ENCODE data around the gene DGKD. TPM values are rescaled to one million over a fixed set of nuclear protein-coding genes. Genes with fewer than 3 reads are reported as not detected.

Gene DGKD
- total and polyA plus RNA-seq, 4 donors: 26.0 to 75.0 (median 43.8) TPM

DNA sequence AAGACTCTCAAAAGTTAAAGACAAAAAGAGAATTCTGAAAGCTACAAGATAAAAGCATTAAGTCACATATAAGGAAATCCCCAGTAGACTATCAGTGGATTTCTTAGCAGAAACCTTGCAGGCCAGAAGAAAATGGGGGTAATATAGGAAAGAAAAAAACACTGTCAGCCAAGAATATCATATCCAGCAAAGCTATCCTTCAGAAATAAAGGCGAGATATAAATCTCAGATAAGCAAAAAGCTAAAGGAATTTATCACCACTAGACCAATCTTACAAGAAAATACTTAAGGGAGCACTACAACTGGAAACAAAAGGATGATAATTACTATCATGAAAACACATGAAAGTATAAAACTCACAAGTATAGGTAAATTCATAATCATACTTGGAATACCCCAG, 149.2 kb downstream of the DGKD start:
- Histone ChIP-seq H3K27me3 (ENCODE audit: control insufficient read depth, insufficient read depth, low read length) (no peaks in the 10 kb centered on the region), H3K36me3 (ENCODE audit: control insufficient read depth, insufficient read depth, low read length) (peaks cover 7% of the 10 kb centered on the region), H3K4me3 (ENCODE audit: low read depth, low read length) (no peak overlapping the region), H3K27ac (ENCODE audit: low read depth, low read length) (no peak overlapping the region), H3K4me1 (ENCODE audit: control insufficient read depth, insufficient read depth, low read length) (no peaks in the 10 kb centered on the region), H3K9me3 (ENCODE audit: control insufficient read depth, insufficient read depth, low read length) (peaks cover 6% of the 10 kb centered on the region)
- DNase-seq (ENCODE audit: low read depth in 4 of 6, low spot score in 6 of 6): no peak
- no CpG with 5 or more reads among the region's 1 CpG for WGBS (ENCODE audit: insufficient coverage)

DNA sequence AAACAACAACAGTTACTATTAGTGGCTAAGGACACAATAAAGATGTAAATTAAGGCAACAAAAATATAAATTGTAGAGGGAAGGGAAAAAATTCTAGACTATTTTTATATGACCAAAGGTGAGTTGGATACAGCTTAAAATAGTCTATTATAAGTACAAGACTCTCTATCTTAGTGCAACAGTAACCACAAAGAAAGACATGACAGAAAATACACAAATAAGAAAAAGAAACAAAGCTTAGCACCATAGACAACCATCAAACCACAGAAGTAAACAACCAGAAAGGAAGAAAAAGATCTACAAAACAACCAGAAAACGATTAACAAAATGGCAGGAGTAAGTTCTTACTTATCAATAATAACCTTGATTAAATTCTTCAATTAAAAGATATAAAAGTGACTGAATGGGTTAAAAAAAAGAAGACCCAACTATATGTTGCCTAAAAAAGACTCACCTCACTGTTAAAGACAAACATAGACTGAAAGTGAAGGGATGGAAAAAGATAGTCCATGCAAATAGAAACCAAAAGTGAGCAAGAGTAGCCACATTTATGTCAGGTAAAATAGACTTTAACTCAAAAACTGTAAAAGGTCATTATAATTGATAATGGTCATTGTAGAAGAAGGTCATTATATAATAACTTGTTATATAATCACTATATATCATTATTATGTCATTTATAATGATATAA, 149.8 kb downstream of the DGKD start:
- WGBS (ENCODE audit: insufficient coverage): no CpG with 5 or more reads among the region's 1 CpG
- peaks cover 7% of the 10 kb centered on the region for H3K36me3 ChIP-seq (ENCODE audit: control insufficient read depth, insufficient read depth, low read length)
- no peaks in the 10 kb centered on the region for H3K27me3 ChIP-seq (ENCODE audit: control insufficient read depth, insufficient read depth, low read length)

DNA sequence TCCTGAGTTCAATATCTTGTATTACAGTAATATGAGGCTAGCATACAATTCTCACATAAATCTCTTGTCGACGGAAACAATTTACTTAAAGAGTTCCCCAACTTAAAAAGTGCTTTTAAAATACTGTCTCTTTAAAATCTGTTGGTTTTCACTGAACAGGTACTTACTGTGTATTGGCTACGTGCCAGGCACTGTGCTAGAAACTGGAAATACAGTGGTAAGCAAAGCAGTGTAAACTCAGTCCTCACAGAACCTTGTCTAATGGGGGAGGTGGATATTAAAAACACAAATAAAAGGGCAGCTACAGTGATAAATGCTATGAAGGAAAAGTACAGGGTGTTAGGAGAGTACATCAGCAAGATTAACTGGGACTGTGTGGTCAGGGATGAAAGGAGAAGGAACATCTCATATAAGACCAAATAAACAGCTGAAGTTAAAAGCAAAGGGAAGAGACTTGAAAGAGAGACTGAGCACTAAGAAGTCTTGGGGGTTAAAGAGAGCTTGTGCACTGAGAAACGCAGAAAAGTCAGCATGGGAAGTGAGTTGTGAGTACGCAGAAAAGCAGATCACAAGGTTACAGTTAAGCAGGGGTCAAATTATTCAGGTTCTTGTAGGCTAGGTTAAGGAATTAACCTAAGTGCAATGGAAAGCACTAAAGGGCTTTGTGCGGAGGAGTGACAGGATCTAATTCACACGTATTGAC, 159.8 kb downstream of the DGKD start:
- DNase-seq (ENCODE audit: low read depth in 4 of 6, low spot score in 6 of 6): no peak
- H3K4me1 ChIP-seq (ENCODE audit: control insufficient read depth, insufficient read depth, low read length): no peaks in the 10 kb centered on the region
- H3K9me3 ChIP-seq (ENCODE audit: control insufficient read depth, insufficient read depth, low read length): no peaks in the 10 kb centered on the region
- H3K27ac ChIP-seq (ENCODE audit: low read depth, low read length): no peak overlapping the region
- WGBS (ENCODE audit: insufficient coverage): 94% methylated on average over 2 of the region's 7 CpGs
- no peak overlapping the region for H3K4me3 ChIP-seq (ENCODE audit: low read depth, low read length)
- no peaks in the 10 kb centered on the region for H3K36me3 ChIP-seq (ENCODE audit: control insufficient read depth, insufficient read depth, low read length)
- H3K27me3 ChIP-seq (ENCODE audit: control insufficient read depth, insufficient read depth, low read length): no peaks in the 10 kb centered on the region

More for the DNA sequence above, 149.8 kb downstream of the DGKD start:
- peaks cover 6% of the 10 kb centered on the region for H3K9me3 ChIP-seq (ENCODE audit: control insufficient read depth, insufficient read depth, low read length)
- DNase-seq (ENCODE audit: low read depth in 4 of 6, low spot score in 6 of 6): no peak
- H3K4me3 ChIP-seq (ENCODE audit: low read depth, low read length): no peak overlapping the region
- H3K27ac ChIP-seq (ENCODE audit: low read depth, low read length): no peak overlapping the region
- no peaks in the 10 kb centered on the region for H3K4me1 ChIP-seq (ENCODE audit: control insufficient read depth, insufficient read depth, low read length)

DNA sequence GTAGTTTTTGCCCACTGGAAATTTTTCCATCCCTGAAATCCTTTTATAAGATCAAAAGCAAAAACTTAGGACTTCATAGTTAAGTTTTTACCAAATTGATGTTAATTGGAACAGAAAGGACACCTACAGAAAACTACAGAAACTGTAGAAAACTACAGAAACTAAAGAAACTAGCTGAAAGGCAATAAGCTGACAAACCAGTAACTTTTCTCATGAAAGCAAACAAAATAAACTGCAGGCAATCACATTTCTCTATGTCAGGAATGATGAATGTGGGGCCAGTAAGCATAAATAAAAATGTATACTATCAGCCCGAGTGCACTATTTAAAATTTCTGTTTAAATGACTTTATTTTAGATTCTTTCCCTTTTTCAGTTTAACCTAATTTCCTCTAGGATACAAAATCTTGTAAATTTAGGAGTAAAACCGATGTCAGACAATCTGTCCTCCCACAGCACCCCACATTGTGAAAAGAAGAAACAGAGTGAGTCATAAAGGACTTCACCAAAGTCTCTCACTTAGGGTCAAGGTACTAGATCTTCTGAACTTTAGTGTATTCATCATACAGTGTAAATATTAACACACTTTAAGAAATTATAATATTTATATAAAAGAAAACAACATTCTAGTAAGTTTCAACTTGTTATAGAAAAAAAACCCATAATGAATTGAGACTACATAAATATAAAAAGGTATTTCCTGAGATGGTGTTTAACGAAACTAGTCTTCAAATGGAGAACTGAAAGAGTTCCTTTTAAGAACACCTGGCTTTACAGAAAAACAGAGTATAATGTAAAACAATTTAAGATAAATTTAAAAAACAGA, 165.7 kb downstream of the DGKD start:
- Histone ChIP-seq H3K4me3 (ENCODE audit: low read depth, low read length) (no peak overlapping the region), H3K4me1 (ENCODE audit: control insufficient read depth, insufficient read depth, low read length) (no peaks in the 10 kb centered on the region), H3K36me3 (ENCODE audit: control insufficient read depth, insufficient read depth, low read length) (no peaks in the 10 kb centered on the region), H3K9me3 (ENCODE audit: control insufficient read depth, insufficient read depth, low read length) (no peaks in the 10 kb centered on the region), H3K27me3 (ENCODE audit: control insufficient read depth, insufficient read depth, low read length) (no peaks in the 10 kb centered on the region), H3K27ac (ENCODE audit: low read depth, low read length) (no peak overlapping the region)
- DNase-seq (ENCODE audit: low read depth in 4 of 6, low spot score in 6 of 6): no peak
- WGBS (ENCODE audit: insufficient coverage): no CpG with 5 or more reads among the region's 3 CpGs

Small RNAs within 50 kb of the gene (small RNA-seq; reads per million reads assigned to genes)
- gene RF00019 (ENCODE audit: low replicate concordance): not detected

Other genes with a start within 250 kb of the DGKD start
- gene ATG16L1, start 102.8 kb upstream of the DGKD start, total RNA-seq: 10 to 100 TPM; 27.7 to 34.0 TPM
- gene ATG16L1, start 102.8 kb upstream of the DGKD start, polyA plus RNA-seq (ENCODE audit: insufficient read length in 2 of 2): 10 to 100 TPM; 25.8 to 39.5 TPM
- under 1 TPM in 1 of 2 donors, not detected in 1; 0.69 TPM for gene SAG, start 46.7 kb upstream of the DGKD start, total RNA-seq
- under 1 TPM; 0.48 to 0.51 TPM for gene SAG, start 46.7 kb upstream of the DGKD start, polyA plus RNA-seq (ENCODE audit: insufficient read length in 2 of 2)
- 10 to 100 TPM; 29.6 to 40.2 TPM for gene USP40, start 212.3 kb downstream of the DGKD start, total RNA-seq
- 10 to 100 TPM; 29.4 to 34.7 TPM for gene USP40, start 212.3 kb downstream of the DGKD start, polyA plus RNA-seq (ENCODE audit: insufficient read length in 2 of 2)

Data from spinal cord (tissue), 10 donors.